Neural cell (in vitro differentiated cells): ENCODE data around the gene USP53. TPM values are rescaled to one million over a fixed set of nuclear protein-coding genes. Genes with fewer than 3 reads are reported as not detected.

Experiments used
- H2AFZ ChIP-seq: fragments of 200-600, 300-800 bp; sonication (generic), shearing (Covaris generic); 2 replicates; pipeline ENCODE4 v1.6.0; 2014; ENCODE audit warnings: low read depth, mild to moderate bottlenecking, antibody characterized with exemption, low read length, moderate library complexity
- H3F3A ChIP-seq: fragments of 200-600 bp; shearing (Covaris generic); 2 replicates; pipeline ENCODE4 v1.6.1; 2016; ENCODE audit warnings: mild to moderate bottlenecking, moderate library complexity, mixed read lengths, antibody characterized with exemption, low read length; ENCODE audit not compliant: insufficient read depth, poor library complexity, severe bottlenecking
- H3K27ac ChIP-seq: fragments of 200-600, 300-800 bp; sonication (generic), shearing (Covaris generic); 2 replicates; pipeline ENCODE4 v1.5.1; 2014; ENCODE audit warnings: mild to moderate bottlenecking, low read length, moderate library complexity
- H3K27me3 ChIP-seq: fragments of 300-800, 200-600 bp; sonication (generic), shearing (Covaris generic); 2 replicates; pipeline ENCODE4 v1.6.0; 2014; ENCODE audit warnings: mild to moderate bottlenecking, low read depth, low read length, moderate library complexity; ENCODE audit not compliant: insufficient read depth
- H3K36me3 ChIP-seq: fragments of 300-800, 200-600 bp; sonication (generic), shearing (Covaris generic); 2 replicates; pipeline ENCODE4 v1.5.1; 2014; ENCODE audit warnings: mild to moderate bottlenecking, antibody characterized with exemption, low read length, moderate library complexity; ENCODE audit not compliant: insufficient read depth
- H3K4me2 ChIP-seq: fragments of 300-800, 200-600 bp; sonication (generic), shearing (Covaris generic); 2 replicates; pipeline ENCODE4 v1.6.0; 2014; ENCODE audit warnings: mild to moderate bottlenecking, low read length
- H3K4me3 ChIP-seq: fragments of 300-800, 200-600 bp; sonication (generic), shearing (Covaris generic); 2 replicates; pipeline ENCODE4 v1.5.1; 2014; ENCODE audit warnings: mild to moderate bottlenecking, low read length, moderate library complexity
- H3K79me2 ChIP-seq: fragments of 200-600 bp; shearing (Covaris generic); replicated peaks from 2 replicates; pipeline ENCODE4 v1.6.0; 2014; ENCODE audit warnings: mild to moderate bottlenecking, low read length, moderate library complexity; ENCODE audit not compliant: insufficient read depth
- H3K9ac ChIP-seq: fragments of 300-800, 200-600 bp; sonication (generic), shearing (Covaris generic); 2 replicates; pipeline ENCODE4 v1.6.1; 2016; ENCODE audit warnings: mild to moderate bottlenecking, low read length, mixed read lengths
- H3K9me2 ChIP-seq: fragments of 200-600 bp; shearing (Covaris generic); 2 replicates; pipeline ENCODE4 v1.6.1; 2016; ENCODE audit warnings: mild to moderate bottlenecking, low read length, mixed read lengths; ENCODE audit not compliant: insufficient read depth
- H3K9me3 ChIP-seq: fragments of 200-600, 300-800 bp; sonication (generic), shearing (Covaris generic); 2 replicates; pipeline ENCODE4 v1.6.1; 2016; ENCODE audit warnings: mild to moderate bottlenecking, mixed run types, low read length, moderate library complexity, mixed read lengths
- H4K20me1 ChIP-seq: fragments of 200-600 bp; shearing (Covaris generic); 2 replicates; pipeline ENCODE4 v1.6.1; 2016; ENCODE audit warnings: mild to moderate bottlenecking, mixed run types; ENCODE audit not compliant: insufficient read depth
- CTCF ChIP-seq: fragments of 450-650 bp; IDR thresholded peaks from 2 replicates; pipeline ENCODE4 v1.5.1; 2014; ENCODE audit warnings: antibody characterized with exemption, mild to moderate bottlenecking, moderate library complexity; ENCODE audit not compliant: poor library complexity, severe bottlenecking
- EP300 ChIP-seq: fragments of 450-650 bp; conservative IDR thresholded peaks from 2 replicates; pipeline ENCODE4 v1.6.1; 2014; ENCODE audit warnings: antibody characterized with exemption, mild to moderate bottlenecking, moderate library complexity; ENCODE audit not compliant: poor library complexity, severe bottlenecking
- MXI1 ChIP-seq: fragments of 450-650 bp; conservative IDR thresholded peaks from 2 replicates; pipeline ENCODE4 v1.6.1; 2014; ENCODE audit warnings: antibody characterized with exemption, mild to moderate bottlenecking; ENCODE audit not compliant: poor library complexity, severe bottlenecking
- POLR2AphosphoS5 ChIP-seq: IDR thresholded peaks from 2 replicates; pipeline ENCODE4 v1.6.1; 2012
- RAD21 ChIP-seq: fragments of 450-650 bp; conservative IDR thresholded peaks from 2 replicates; pipeline ENCODE4 v1.6.1; 2014; ENCODE audit warnings: antibody characterized with exemption, mild to moderate bottlenecking, moderate library complexity
- REST ChIP-seq: IDR thresholded peaks from 2 replicates; pipeline ENCODE4 v1.6.1; 2012; ENCODE audit warnings: borderline replicate concordance
- SMC3 ChIP-seq: fragments of 450-650 bp; conservative IDR thresholded peaks from 2 replicates; pipeline ENCODE4 v1.6.1; 2014; ENCODE audit warnings: antibody characterized with exemption, mild to moderate bottlenecking, moderate library complexity; ENCODE audit not compliant: poor library complexity
- TAF1 ChIP-seq: IDR thresholded peaks from 2 replicates; pipeline ENCODE4 v1.6.1; 2012; ENCODE audit warnings: low read depth
- polyA minus RNA-seq: library from RNA; depleted of rRNA, polyadenylated mRNA; stranded (reverse); fragments of >200 nt; gene quantifications from 2 replicates; pipeline ENCODE4 v1.2.3, GENCODE V29; 2014
- polyA plus RNA-seq: library from polyadenylated mRNA; depleted of rRNA; stranded (reverse); fragments of >200 nt; gene quantifications from 2 replicates; pipeline ENCODE4 v1.2.3, GENCODE V29; 2014

Gene USP53
- 3.4 and 5.0 TPM in 2 replicates for polyA plus RNA-seq
- polyA minus RNA-seq, result 9.3 and 10.1 TPM in 2 replicates

- Histone ChIP-seq H3K79me2 (no peaks in the 10 kb centered on the region), H2AFZ (peak within 1 kb of the TSS; percentile 83), H3K9ac (peak within 1 kb of the TSS; percentile 67), H3K4me2 (peak within 1 kb of the TSS; percentile 68), H3K36me3 (no peaks in the 10 kb centered on the region), H3K27ac (peak within 1 kb of the TSS; percentile 62), H3K9me3 (no peaks in the 10 kb centered on the region), H3K9me2 (no peaks in the 10 kb centered on the region), H4K20me1 (no peaks in the 10 kb centered on the region), H3K27me3 (no peaks in the 10 kb centered on the region), H3K4me3 (peak within 1 kb of the TSS; percentile 88), H3F3A (no peaks in the 10 kb centered on the region)
- TF ChIP-seq EP300 (peak; percentile 27), CTCF (no peak), MXI1 (peak; percentile 86), REST (no peak), POLR2AphosphoS5 (peak; percentile 70), SMC3 (no peak), TAF1 (peak; percentile 75), RAD21 (no peak)
Observed at GRCh38 chr4:119212234-119212963, at the start of gene USP53. Gene USP53, plus strand, starts transcription at chr4:119212713. Its CDS starts 27,047 bp downstream, at chr4:119239760.

DNA sequence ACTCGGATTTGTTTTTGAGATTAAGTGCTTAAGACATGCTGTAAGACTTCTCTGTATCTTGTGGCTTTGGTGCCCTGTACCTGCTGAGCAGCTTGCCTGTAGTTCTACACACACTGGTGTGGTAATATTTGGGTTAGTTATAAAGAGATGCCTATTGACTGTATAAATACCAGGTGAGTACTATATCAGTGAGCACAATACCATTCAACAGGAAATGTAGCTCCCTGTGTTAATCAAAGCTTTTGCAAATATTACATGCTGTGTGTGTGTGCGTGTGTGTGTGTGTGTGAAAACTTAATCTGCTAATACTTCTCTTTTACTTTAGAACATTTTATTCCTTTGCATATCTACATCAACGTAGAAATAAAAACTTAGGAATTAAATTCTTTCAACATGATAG is 46.7 kb upstream of the USP53 start:
- no peaks in the 10 kb centered on the region for H4K20me1 ChIP-seq
- TF ChIP-seq CTCF, result no peak

More for the DNA sequence above, 46.7 kb upstream of the USP53 start:
- Histone ChIP-seq H3F3A (no peaks in the 10 kb centered on the region), H3K9ac (no peak overlapping the region), H3K9me3 (no peaks in the 10 kb centered on the region), H3K27ac (no peak overlapping the region), H3K27me3 (no peaks in the 10 kb centered on the region), H3K4me2 (no peak overlapping the region), H3K36me3 (no peaks in the 10 kb centered on the region), H2AFZ (no peak overlapping the region), H3K4me3 (no peak overlapping the region), H3K9me2 (no peaks in the 10 kb centered on the region), H3K79me2 (no peaks in the 10 kb centered on the region)
